Peyer's patch (tissue), 4 donors: Measurements from ENCODE around the gene CWF19L1.

Experiments
- POLR2A ChIP-seq, 2 donors: fragments of 450-650 bp; IDR thresholded peaks; one replicate each; pipeline ENCODE4 v1.5.1; 2017; ENCODE audit warnings: antibody characterized with exemption in 2 of 2, mild to moderate bottlenecking in 2 of 2, moderate library complexity in 2 of 2
- TF ChIP-seq, protein P1 (sequence below), 6 experiments: fragments of 450-650 bp in 4 of 6; fragments of 200-600 bp in 2 of 6; sonication (generic) in 1 of 6; IDR thresholded peaks; one replicate each; pipeline ENCODE4 v1.5.1; 2017 to 2019; ENCODE audit warnings: antibody characterized with exemption in 6 of 6, mild to moderate bottlenecking in 3 of 6, moderate library complexity in 1 of 6

DNA sequence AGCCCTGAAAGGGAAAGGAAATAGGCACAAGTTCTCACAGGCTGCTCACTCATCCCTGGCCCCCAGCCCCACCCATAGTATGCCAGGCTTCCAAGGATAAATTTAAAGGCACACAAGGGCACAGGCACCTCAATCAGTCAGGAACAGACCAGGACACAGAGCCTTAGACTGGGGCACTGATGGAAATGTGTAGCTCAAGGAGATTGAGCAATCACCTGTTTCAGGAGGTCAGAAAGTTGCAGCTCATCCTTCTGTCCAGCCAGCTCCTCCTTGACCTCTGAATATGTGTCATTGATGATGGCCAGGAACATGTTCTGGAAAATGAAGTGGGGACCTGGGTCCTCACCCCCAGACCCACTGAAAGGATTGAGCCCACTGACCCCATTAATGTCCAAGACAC is 25.6 kb upstream of the CWF19L1 start:
- TF ChIP-seq, protein P1, sequence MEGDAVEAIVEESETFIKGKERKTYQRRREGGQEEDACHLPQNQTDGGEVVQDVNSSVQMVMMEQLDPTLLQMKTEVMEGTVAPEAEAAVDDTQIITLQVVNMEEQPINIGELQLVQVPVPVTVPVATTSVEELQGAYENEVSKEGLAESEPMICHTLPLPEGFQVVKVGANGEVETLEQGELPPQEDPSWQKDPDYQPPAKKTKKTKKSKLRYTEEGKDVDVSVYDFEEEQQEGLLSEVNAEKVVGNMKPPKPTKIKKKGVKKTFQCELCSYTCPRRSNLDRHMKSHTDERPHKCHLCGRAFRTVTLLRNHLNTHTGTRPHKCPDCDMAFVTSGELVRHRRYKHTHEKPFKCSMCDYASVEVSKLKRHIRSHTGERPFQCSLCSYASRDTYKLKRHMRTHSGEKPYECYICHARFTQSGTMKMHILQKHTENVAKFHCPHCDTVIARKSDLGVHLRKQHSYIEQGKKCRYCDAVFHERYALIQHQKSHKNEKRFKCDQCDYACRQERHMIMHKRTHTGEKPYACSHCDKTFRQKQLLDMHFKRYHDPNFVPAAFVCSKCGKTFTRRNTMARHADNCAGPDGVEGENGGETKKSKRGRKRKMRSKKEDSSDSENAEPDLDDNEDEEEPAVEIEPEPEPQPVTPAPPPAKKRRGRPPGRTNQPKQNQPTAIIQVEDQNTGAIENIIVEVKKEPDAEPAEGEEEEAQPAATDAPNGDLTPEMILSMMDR (IDR thresholded peaks at IDR 0.05), result no peak
- TF ChIP-seq POLR2A (IDR thresholded peaks at IDR 0.05), result no peak
